Measurements from ENCODE around the gene EXOSC3. TPM values are rescaled to one million over a fixed set of nuclear protein-coding genes. Genes with fewer than 3 reads are reported as not detected.
"Not testable (repeated sequence)": the region's sequence is repeated elsewhere in the genome, so short reads cannot be mapped to it uniquely, and the experiment has no call there.

EXOSC3 gene
- 10 to 100 TPM; 67.8 to 72.1 TPM for total RNA-seq

DNA sequence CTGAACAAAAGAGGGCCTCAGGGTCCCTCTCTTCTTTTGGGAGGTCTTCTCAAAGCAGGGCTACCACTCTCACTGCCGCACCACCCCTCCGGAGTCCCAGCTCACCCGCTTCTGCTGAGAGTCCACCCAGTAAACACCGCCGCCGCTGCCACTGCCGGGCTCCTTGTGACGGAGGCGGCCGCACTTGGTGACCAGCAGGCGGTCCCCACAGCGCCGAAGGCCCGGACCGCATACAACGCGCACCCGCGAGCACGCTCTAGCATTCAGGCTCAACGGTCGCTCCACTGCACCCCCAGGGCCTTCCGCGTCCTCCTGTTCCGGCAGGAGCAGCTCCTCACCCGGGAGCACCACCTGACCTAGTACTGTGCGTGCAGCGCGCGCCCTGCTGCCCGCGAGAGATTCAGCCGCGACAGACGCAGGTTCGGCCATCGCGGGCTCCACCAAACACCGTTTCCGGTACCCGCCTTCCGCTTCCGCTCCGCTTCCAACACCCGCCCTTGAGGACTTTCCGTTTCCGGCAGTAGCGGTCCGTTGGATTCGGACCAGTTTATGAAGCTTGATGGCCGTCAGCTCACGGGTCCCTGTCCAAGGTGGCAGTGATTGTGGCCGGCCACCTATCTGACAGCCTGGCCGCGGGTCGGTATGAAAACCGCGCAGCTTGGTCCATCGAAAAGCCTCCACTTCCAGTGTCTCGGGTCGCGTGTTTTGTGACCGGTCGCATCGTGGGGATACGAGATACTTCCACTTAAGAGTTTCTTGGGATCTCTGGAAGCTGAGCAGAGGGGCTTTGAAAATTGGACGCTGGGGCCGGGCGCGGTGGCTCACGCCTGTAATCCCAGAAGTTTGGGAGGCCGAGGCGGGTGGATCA is at the start of gene EXOSC3:
EXOSC3 (minus strand) TSS at position 449 of the 868 bp plus-strand sequence; CDS start at position 429, 20 bp downstream.
- POLR2A ChIA-PET, result interaction anchor here (0.7 to 2.7 kb wide), 16 partner anchors 10 to 300 kb away, joined by 3 to 28 read pairs (median 4); partner anchors contain the start of genes DCAF10, POLR1E, SLC25A51 and TOMM5
- H3K4me3 Mint-ChIP-seq, result peak within 1 kb of the TSS; percentile 98
- ATAC-seq (ENCODE audit: low read depth), result peak; percentile 92
- H3K27me3 Mint-ChIP-seq, result no peaks in the 10 kb centered on the region
- H3K27ac Mint-ChIP-seq, result peak within 1 kb of the TSS; percentile 97
- peaks cover 26% of the 10 kb centered on the region for H3K4me1 Mint-ChIP-seq
- no peaks in the 10 kb centered on the region for H3K9me3 Mint-ChIP-seq
- peak; percentile 88 for DNase-seq
- H3K36me3 Mint-ChIP-seq, result peaks cover 26% of the 10 kb centered on the region

DNA sequence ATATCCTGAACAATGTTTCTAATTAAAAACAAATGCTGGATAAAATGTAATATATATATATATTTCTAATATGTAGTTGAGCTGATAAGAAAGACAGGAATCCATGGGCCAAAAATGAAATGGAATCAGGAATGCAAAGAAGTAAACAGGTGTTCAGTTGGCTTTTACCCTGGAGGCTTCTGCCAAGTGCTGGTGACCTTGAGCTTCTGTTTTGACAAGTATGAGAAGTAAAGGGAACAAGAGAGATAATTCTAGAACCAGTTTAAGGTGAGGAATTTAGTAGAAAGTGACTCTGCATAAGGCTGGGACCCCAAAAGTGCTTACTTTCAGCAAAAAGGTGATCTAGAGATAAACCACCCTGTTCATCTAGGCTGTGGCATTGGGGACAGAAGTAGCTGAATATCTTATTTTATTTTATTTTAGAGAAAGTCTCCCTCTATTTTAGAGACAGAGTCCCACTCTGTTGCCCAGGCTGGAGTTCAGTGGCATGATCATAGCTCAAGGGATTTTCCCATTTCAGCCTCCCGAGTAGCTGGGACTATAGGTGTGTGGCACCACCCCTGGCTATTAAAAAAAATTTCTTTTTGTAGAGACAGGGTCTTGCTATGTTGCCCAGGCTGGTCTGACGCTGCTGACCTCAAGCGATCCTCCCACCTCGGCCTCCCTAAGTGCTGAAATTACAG is 42.8 kb upstream of the EXOSC3 start:
- H3K27ac Mint-ChIP-seq, result no peak overlapping the region
- H3K27me3 Mint-ChIP-seq, result no peaks in the 10 kb centered on the region
- H3K4me1 Mint-ChIP-seq, result peaks cover 2% of the 10 kb centered on the region
- H3K36me3 Mint-ChIP-seq, result peaks cover 20% of the 10 kb centered on the region
- DNase-seq (no peak), ATAC-seq (ENCODE audit: low read depth) (no peak)
- no peak overlapping the region for H3K4me3 Mint-ChIP-seq
- H3K9me3 Mint-ChIP-seq, result no peaks in the 10 kb centered on the region
- POLR2A ChIA-PET, result no interaction called here

DNA sequence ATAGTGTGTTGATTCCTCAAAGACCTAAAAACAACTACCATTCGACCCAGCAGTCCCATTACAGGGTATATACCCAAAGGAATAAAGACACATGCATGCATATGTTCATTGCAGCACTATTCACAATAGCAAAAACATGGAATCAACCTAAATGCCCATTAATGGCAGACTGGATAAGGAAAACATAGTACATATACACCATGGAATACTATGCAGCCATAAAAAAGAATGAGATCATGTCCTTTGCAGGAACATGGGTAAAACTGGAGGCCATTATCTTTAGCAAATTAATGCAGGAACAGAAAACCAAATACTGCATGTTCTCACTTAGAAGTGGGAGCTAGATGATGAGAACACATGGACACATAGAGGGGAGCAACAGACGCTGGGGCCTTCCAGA is 40.3 kb upstream of the EXOSC3 start:
- H3K27me3 Mint-ChIP-seq; DNase-seq; ATAC-seq (ENCODE audit: low read depth); POLR2A ChIA-PET; H3K4me3 Mint-ChIP-seq; H3K4me1 Mint-ChIP-seq; H3K27ac Mint-ChIP-seq; H3K9me3 Mint-ChIP-seq: not testable (repeated sequence)
- H3K36me3 Mint-ChIP-seq, result peaks cover 37% of the 10 kb centered on the region

DNA sequence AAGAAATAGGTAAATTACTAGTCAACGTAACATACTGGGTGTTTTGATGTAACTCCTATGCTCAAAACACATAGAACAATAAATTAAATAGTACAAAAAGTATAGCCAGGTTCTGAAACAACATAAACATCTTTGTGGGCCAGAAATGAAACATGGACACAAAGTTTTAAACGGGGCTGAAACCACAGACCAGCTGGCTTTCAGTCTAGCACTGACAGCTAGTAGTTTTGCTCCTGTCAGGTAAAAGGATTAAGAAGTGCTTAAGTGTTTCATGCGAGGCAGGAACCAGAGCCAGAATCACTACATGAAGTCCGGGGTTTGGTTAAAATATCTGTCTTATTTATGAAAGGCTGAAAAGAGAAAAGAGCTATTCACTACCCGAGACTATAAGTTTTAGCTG is 35.3 kb upstream of the EXOSC3 start:
- H3K4me1 Mint-ChIP-seq, result no peaks in the 10 kb centered on the region
- H3K4me3 Mint-ChIP-seq, result no peak overlapping the region
- H3K36me3 Mint-ChIP-seq, result peaks cover 36% of the 10 kb centered on the region
- ATAC-seq (ENCODE audit: low read depth), result no peak
- no peak for DNase-seq
- POLR2A ChIA-PET, result interaction anchor here (1.0 kb wide), 1 partner anchor 20 kb away, joined by 3 read pairs; the partner anchor contains the start of gene DCAF10
- no peak overlapping the region for H3K27ac Mint-ChIP-seq
- H3K27me3 Mint-ChIP-seq, result no peaks in the 10 kb centered on the region
- H3K9me3 Mint-ChIP-seq, result no peaks in the 10 kb centered on the region

DNA sequence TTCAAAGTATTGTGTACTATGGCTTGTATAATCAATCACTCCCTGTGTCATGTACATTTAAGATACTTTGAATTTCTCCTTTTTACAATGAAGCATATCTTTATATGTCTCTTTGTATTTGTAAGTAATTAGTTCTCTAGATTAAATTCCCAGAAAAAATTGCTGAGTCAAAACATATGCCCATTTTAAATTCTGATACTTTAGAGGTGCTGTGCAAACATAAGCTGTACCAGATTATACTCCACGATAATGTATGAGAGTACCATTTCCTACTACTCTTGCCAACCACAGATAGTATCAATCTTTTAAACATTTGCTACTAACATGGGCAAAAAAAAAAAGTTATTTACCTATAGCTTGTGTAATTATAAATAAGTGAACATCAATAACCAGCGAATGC is 34.0 kb upstream of the EXOSC3 start:
- DNase-seq (no peak), ATAC-seq (ENCODE audit: low read depth) (no peak)
- Mint-ChIP-seq H3K4me1 (no peaks in the 10 kb centered on the region), H3K27ac (no peak overlapping the region), H3K9me3 (no peaks in the 10 kb centered on the region), H3K27me3 (no peaks in the 10 kb centered on the region), H3K36me3 (peaks cover 28% of the 10 kb centered on the region), H3K4me3 (no peak overlapping the region)
- POLR2A ChIA-PET, result no interaction called here

DNA sequence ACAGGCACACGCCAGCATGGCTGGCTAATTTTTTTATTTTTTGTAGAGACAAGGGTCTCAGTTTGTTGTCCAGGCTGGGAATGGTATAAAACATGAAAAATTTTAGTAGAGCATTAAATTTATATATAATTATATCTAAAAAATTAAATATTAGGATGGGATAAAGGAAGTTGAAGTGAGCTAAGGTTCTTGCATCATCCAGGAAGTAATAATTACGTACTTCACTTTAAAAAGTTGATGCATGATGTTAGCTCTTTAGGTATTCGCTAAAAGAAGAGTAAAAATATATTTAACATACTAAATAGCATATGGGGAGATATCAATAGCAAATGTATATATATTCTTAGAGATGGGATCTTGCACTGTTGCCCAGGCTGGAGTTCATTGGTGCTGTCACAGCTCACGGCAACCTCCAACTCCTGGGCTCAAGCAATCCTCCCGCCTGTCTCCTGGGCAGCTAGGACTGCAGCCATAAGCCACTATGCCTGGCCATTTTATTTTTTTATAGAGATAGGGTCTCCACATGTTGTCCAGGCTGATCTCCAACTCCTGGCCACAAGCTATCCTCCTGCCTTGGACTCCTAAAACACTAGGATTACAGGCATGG is 28.0 kb upstream of the EXOSC3 start:
- ATAC-seq (ENCODE audit: low read depth) (no peak), DNase-seq (no peak)
- Mint-ChIP-seq H3K36me3 (peaks cover 19% of the 10 kb centered on the region), H3K4me3 (no peak overlapping the region), H3K4me1 (peaks cover 8% of the 10 kb centered on the region), H3K27me3 (no peaks in the 10 kb centered on the region), H3K9me3 (no peaks in the 10 kb centered on the region), H3K27ac (no peak overlapping the region)
- POLR2A ChIA-PET, result interaction anchor here (0.7 to 2.0 kb wide), 3 partner anchors 12 to 38 kb away, joined by 3 to 5 read pairs (median 5); partner anchors contain the start of genes DCAF10 and EXOSC3

DNA sequence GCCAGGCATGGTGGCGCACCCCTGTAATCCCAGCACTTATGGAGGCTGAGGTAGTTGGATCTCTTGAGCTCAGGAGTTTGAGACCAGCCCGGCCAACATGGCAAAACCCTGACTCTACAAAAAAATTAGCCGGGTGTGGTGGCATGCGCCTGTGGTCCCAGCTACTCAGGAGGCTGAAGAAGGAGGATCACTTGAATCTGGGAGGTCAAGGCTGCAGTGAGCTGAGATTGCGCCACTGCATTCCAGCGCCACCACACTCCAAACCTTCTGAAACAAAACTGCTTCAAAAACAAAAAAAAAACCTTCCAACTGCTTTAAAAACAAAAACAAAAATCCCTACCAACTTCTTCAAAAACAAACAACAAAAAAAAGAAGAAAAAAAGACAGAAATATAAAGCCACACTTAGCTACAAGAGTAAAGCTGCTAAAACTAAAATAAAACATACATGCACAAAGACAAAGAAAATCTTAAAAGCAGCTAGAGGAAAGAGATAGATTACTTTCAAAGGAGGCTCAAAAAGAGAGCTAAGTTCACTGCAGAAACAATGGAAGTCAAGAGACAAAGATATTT is 27.1 kb upstream of the EXOSC3 start:
- ATAC-seq (ENCODE audit: low read depth), result no peak
- Mint-ChIP-seq H3K4me3 (no peak overlapping the region), H3K4me1 (peaks cover 8% of the 10 kb centered on the region), H3K27me3 (no peaks in the 10 kb centered on the region), H3K27ac (no peak overlapping the region), H3K9me3 (no peaks in the 10 kb centered on the region), H3K36me3 (peaks cover 19% of the 10 kb centered on the region)
- POLR2A ChIA-PET, result interaction anchor here (1.2 to 2.0 kb wide), 2 partner anchors 11 to 27 kb away, joined by 5 read pairs; partner anchors contain the start of genes DCAF10 and EXOSC3
- no peak for DNase-seq

DNA sequence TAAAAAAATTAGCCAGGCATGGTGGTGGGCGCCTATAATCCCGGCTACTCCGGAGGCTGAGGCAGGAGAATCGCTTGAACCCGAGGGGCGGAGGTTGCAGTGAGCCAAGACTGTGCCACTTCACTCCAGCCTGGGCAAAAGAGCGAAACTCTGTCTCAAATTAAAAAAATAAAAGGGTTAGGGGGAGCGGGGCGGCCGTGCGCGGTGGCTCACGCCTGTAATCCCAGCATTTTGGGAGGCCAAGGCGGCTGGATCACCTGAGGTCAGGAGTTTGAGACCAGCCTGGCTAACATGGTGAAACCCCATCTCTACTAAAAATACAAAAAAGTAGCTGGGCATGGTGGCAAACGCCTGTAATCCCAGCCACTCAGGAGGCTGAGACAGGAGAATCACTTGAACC is 24.8 kb upstream of the EXOSC3 start:
- H3K27ac Mint-ChIP-seq; POLR2A ChIA-PET; H3K4me3 Mint-ChIP-seq; H3K4me1 Mint-ChIP-seq; DNase-seq; ATAC-seq (ENCODE audit: low read depth); H3K27me3 Mint-ChIP-seq; H3K9me3 Mint-ChIP-seq: not testable (repeated sequence)
- H3K36me3 Mint-ChIP-seq, result peaks cover 21% of the 10 kb centered on the region

DNA sequence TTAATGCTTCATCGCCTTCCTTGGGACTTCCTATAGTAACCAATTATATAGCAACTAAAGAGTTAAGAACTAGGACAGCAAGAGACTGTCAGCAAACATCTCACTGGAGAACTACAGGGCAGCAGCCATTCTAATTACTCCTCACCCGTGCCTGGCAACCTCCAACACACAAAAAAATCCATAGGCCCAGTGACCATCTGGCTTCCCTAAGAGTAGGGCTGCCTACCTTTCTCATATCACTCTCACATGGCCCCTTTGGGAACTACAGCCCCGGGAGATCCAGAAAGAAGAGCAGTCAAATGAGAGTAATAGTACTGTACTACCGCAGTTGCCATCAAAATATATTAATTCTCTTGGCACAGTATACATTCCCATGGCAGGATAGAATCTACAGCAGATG is 21.4 kb upstream of the EXOSC3 start:
- Mint-ChIP-seq H3K4me1 (peaks cover 16% of the 10 kb centered on the region), H3K27me3 (no peaks in the 10 kb centered on the region), H3K36me3 (peaks cover 18% of the 10 kb centered on the region), H3K9me3 (no peaks in the 10 kb centered on the region), H3K4me3 (no peak overlapping the region), H3K27ac (no peak overlapping the region)
- DNase-seq (no peak), ATAC-seq (ENCODE audit: low read depth) (no peak)
- POLR2A ChIA-PET, result no interaction called here

DNA sequence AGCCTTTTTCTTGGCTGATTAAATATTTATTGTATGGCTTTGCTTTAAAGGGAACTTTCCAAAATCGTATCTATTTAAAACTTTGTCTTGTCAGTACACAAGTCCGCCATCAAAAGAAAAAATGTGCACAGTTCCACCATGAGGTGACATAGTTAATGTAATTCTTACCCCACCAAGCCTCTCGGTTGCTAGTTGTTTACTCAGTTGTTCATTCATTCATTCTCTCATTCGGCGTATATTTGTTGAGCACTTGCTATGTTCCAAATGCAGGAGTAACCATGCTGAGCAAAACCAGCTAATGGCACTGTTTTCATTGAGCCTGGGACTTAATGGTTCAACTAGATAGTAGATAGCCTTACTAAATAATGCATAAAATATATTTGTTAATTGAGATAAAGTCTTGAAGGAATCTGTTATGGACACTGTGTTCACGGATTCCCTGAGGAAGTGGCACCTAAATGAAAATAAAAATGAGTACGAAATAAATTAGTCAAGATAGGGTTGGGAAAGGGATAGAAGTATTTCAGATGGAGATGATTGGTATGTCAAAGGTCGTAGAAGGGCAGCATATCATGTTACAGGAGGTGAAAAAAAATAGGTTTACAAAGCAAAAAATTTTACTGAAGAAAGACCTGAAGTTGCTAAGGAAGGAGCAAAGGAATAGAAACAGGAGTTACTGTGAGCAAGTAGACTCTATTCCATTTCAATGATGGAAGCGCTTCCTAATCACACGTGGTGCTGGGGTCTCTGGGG is 17.3 kb upstream of the EXOSC3 start:
- H3K27ac Mint-ChIP-seq, result peak overlapping the region; percentile 64
- POLR2A ChIA-PET, result interaction anchor here (1.9 to 2.0 kb wide), 3 partner anchors 10 to 100 kb away, joined by 5 to 27 read pairs (median 10); partner anchors contain the start of genes EXOSC3 and SLC25A51
- H3K27me3 Mint-ChIP-seq, result no peaks in the 10 kb centered on the region
- DNase-seq (no peak), ATAC-seq (ENCODE audit: low read depth) (no peak)
- H3K36me3 Mint-ChIP-seq, result peaks cover 16% of the 10 kb centered on the region
- peak overlapping the region; percentile 91 for H3K4me3 Mint-ChIP-seq
- no peaks in the 10 kb centered on the region for H3K9me3 Mint-ChIP-seq
- peaks cover 33% of the 10 kb centered on the region for H3K4me1 Mint-ChIP-seq

DNA sequence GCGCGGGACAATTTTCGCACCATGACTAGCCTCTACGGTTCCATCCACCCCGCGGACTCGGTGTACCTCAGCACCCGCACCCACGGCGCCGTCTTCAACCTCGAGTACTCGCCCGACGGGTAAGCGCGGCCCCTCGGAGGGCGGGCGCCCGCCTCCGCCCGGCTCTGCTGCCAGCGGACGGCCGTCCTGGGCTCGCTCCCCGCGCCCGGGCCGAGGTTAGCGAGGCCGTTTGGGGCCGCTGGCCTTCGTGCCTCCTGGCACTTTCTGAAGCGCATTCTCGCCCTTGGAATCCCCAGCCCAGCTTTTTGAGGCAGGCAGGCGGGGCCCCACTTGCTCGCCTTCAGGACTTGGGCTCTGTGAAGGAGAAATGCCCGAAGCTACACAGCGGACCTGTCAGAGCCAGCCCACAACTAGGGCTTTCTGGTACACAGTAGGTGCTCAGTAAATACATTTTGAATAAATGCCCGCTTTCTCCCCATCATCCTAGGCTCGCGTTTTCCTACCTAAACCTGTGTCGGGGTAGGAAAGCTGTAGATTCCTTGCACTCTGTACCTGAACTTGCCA is 16.5 kb upstream of the EXOSC3 start:
- ATAC-seq (ENCODE audit: low read depth), result peak; percentile 43
- H3K4me1 Mint-ChIP-seq, result peaks cover 34% of the 10 kb centered on the region
- DNase-seq, result no peak
- POLR2A ChIA-PET, result interaction anchor here (1.0 to 2.0 kb wide), 6 partner anchors 11 to 209 kb away, joined by 3 to 27 read pairs (median 5); partner anchors contain the start of genes EXOSC3, SLC25A51 and TOMM5
- H3K27ac Mint-ChIP-seq, result peak overlapping the region; percentile 64
- no peaks in the 10 kb centered on the region for H3K27me3 Mint-ChIP-seq
- H3K9me3 Mint-ChIP-seq, result no peaks in the 10 kb centered on the region
- peak overlapping the region; percentile 91 for H3K4me3 Mint-ChIP-seq
- H3K36me3 Mint-ChIP-seq, result peaks cover 16% of the 10 kb centered on the region

Data from activated naive CD8-positive, alpha-beta T cell treated with anti-CD3 and anti-CD28 coated beads, Interleukin-2, amount 10 ng/mL, durations not matched to agents 7 days and 5 days (primary cell).